ENCODE data around the gene ATP8A1. TPM values are rescaled to one million over a fixed set of nuclear protein-coding genes. Genes with fewer than 3 reads are reported as not detected.
"Not testable (repeated sequence)": the region's sequence is repeated elsewhere in the genome, so short reads cannot be mapped to it uniquely, and the experiment has no call there.

The ATP8A1 gene
- total and polyA plus RNA-seq, 2 of the 8 experiments (the other 6 are each of a cell fraction or from before 2014, with no cell fraction given) = 3.7 to 14.9 TPM

GRCh38 chr4:42461216-42461615 is 195.7 kb downstream of the ATP8A1 start:
- H3K79me1 ChIP-seq (ENCODE audit: low read depth, low read length); H3K4me2 ChIP-seq (ENCODE audit: insufficient read depth in 1 of 2, low read depth in 2 of 2, low read length in 2 of 2); H3K23me2 ChIP-seq (ENCODE audit: low read depth, low read length); H4K91ac ChIP-seq (replicated peaks; ENCODE audit: insufficient read length, low read length); H3K23ac ChIP-seq (ENCODE audit: insufficient read length); H3K4me3 ChIP-seq (ENCODE audit: extremely low read depth in 1 of 4, insufficient read depth in 2 of 4, low read depth in 3 of 4, low read length in 4 of 4); H4K20me1 ChIP-seq (replicated peaks in 1 of 2; ENCODE audit: control insufficient read depth in 1 of 2, insufficient read depth in 2 of 2, low read length in 2 of 2); H2BK12ac ChIP-seq (ENCODE audit: low read depth, low read length); H2BK120ac ChIP-seq (replicated peaks; ENCODE audit: low read depth, low read length); H3K9me3 ChIP-seq (ENCODE audit: insufficient read depth in 2 of 2, low read depth in 1 of 2, low read length in 1 of 2); H3K56ac ChIP-seq (replicated peaks; ENCODE audit: insufficient read length, low read depth, low read length); H3K27me3 ChIP-seq (replicated peaks in 1 of 4; ENCODE audit: control insufficient read depth in 3 of 4, extremely low read depth in 1 of 4, insufficient read depth in 3 of 4, low read length in 3 of 4); H3K36me3 ChIP-seq (ENCODE audit: control insufficient read depth in 2 of 4, insufficient read depth in 4 of 4, low read length in 3 of 4); H2BK20ac ChIP-seq (ENCODE audit: low read length); H3K4ac ChIP-seq (replicated peaks; ENCODE audit: insufficient read length, low read depth, low read length); DNase-seq (ENCODE audit: low read depth in 1 of 2, low spot score in 2 of 2); H2AFZ ChIP-seq (ENCODE audit: low read length); H2BK15ac ChIP-seq (ENCODE audit: low read length); H3K14ac ChIP-seq (ENCODE audit: insufficient read length); POLR2A ChIA-PET (ENCODE audit: partially characterized antibody); H3K18ac ChIP-seq (ENCODE audit: extremely low read depth, low read length); H3K79me2 ChIP-seq (ENCODE audit: control insufficient read depth in 1 of 2, insufficient read depth in 2 of 2, low read length in 2 of 2); H3K27ac ChIP-seq (ENCODE audit: low read depth, low read length); H2BK5ac ChIP-seq (ENCODE audit: low read depth, low read length); H4K5ac ChIP-seq (ENCODE audit: insufficient read length, low read depth, low read length); FAIRE-seq; H3K9ac ChIP-seq (replicated peaks in 1 of 4; ENCODE audit: extremely low read depth in 1 of 4, low read depth in 3 of 4, low read length in 3 of 4); H2AK5ac ChIP-seq (ENCODE audit: low read depth, low read length); H4K8ac ChIP-seq (ENCODE audit: extremely low read depth, insufficient read depth, low read length): not testable (repeated sequence)
- H3K4me1 ChIP-seq (replicated peaks in 1 of 4; ENCODE audit: control insufficient read depth in 3 of 4, insufficient read depth in 4 of 4, low read length in 3 of 4) = peaks cover 2 to 13% (median 3%) of the 10 kb centered on the region in 4 experiments; a peak in 3 of 7 replicates
- CTCF ChIA-PET (ENCODE audit: partially characterized antibody) = interaction anchor here (1.0 to 1.2 kb wide), 2 partner anchors 8 to 10 kb away, joined by 3 to 4 read pairs; no protein-coding TSS in a partner anchor
- 89% methylated on average over 1 of the region's 1 CpG; no CpG with 5 or more reads in 1 of the 2 experiments for WGBS, 2 experiments (ENCODE audit: extremely low coverage in 1 of 2, insufficient coverage in 1 of 2, insufficient read length in 1 of 2, insufficient replicate concordance in 2 of 2, low coverage in 1 of 2, low lambda C conversion rate in 2 of 2, missing lambda C conversion rate in 1 of 2)
